NCI-H1105 treated with DMSO at 0.1 percent for 48 hours (cell line): ENCODE measurements around the gene DISC1.
"Not testable (repeated sequence)": the region's sequence is repeated elsewhere in the genome, so short reads cannot be mapped to it uniquely, and the experiment has no call there.

Experiments used
- DNase-seq: peaks from one replicate; lab custom pipeline; 2025; lab: John Stamatoyannopoulos, UW

DISC1 gene

DNA sequence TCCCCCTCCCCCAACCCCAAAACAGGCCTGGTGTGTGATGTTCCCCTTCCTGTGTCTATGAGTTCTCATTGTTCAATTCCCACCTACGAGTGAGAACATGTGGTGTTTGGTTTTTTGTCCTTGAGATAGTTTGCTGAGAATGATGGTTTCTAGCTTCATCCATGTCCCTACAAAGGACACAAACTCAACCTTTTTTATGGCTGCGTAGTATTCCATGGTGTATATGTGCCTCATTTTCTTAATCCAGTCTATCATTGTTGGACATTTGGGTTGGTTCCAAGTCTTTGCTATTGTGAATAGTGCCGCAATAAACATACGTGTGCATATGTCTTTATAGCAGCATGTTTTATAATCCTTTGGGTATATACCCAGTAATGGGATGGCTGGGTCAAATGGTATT is 102.4 kb downstream of the DISC1 start:
- not testable (repeated sequence) for DNase-seq

DNA sequence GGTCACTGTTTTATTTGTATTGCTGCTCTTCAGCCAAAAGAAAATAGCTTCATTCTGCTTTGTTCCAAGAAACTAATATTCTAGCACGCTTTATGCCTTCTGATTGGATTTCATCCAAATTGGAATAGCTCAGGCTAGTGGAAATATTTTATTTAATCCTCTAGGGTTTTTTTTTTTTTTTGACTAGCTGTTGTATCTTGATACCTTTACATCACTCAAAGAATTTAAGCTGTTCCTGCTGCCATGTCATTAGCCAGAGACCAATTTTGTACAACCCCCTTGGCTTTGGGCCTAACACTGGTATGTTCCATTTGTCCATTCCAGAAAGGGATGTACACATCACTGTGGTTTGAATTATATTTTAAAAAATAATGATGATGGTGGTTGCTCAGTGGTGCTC is 103.0 kb downstream of the DISC1 start:
- DNase-seq = no peak

DNA sequence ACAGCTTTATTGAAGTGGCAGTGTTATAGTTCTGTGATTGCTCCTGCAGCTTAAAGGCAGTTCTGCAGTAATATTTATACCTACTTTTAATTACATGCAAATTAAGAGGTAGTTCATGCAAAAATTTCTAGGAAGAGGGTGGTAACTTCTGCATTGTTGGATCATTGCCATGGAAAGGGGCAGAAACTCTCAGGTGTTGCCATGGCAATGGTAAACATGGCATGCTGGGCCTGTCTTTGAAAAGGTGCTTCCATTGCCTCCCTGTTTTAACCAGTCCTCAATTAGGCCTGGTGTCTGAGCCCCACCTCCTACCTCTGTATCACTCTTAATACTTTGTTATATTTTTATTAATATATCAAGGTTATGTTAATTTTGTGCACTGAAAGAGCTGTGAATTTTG is 104.7 kb downstream of the DISC1 start:
- DNase-seq = no peak

DNA sequence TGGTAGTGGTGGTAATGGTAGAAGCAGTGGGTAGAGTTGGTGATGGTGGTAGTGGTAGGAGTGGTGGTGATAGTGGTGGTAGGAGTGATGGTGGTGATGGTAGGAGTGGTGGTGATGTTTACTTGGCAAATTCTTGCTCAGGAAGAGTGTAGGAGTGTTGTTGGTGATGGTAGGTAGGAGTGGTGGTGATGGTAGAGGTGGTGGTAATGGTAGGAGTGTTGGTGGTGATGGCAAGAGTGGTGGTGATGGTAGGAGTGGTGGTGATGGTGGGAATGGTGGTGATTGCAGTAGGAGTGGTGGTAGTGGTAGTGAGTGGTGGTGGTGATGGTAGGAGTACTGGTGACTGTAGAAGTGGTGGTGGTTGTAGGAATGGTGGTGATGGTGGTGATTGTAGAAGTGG is 106.5 kb downstream of the DISC1 start:
- DNase-seq = no peak

DNA sequence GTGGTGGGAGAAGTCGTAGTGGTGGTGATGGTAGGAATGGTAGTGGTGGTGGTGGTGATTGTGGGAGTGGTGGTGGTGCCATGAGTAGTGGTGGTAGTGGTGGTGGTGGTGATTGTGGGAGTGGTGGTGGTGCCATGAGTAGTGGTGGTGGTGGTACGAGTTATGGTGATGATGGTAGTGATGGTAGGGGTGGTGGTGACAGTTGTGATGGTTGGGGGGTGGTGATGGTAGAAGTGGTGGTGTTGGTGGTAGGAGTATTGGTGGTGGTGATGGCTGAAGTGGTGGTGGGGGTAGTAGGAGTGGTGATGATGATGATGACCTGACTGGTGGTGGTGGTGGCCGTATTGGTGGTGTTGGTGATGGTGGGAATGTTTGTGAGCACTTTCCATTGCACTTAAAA is 107.1 kb downstream of the DISC1 start:
- DNase-seq = no peak

DNA sequence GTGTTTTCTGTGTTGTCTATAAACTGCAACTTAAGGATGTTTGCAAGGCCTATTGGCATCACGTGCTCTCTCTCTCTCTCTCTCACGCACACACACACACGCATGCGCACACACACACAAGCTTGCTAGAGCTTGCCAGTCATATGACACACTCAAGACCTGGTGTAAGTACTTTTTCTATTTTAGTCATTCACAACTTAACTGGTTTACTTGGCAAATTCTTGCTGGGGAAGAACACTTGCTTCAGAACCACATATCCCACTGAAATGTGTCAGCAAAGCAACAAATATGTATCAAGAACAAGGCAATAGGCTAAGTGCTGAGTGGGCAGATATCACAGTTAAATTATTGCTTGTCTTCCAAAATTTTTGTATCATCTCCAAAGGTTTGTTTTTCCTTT is 107.8 kb downstream of the DISC1 start:
- no peak for DNase-seq

DNA sequence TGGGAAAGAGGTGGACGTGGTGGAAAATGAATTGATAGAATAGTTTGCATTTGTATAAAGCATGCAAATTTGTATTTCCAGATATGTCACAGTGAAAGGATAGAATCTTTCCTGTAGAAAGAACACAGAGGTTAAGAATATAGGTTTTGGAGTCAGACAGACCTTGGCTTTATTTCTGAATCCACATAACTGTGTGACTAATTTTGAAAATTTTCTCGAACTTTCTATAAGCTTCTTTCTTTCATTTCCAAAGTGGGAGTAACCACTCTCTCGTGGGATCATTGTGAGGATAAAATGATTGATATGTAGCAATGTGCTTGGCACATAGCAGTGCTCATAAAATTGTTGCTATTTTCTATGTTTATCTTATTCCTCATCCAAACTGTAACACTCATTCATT is 108.8 kb downstream of the DISC1 start:
- no peak for DNase-seq

DNA sequence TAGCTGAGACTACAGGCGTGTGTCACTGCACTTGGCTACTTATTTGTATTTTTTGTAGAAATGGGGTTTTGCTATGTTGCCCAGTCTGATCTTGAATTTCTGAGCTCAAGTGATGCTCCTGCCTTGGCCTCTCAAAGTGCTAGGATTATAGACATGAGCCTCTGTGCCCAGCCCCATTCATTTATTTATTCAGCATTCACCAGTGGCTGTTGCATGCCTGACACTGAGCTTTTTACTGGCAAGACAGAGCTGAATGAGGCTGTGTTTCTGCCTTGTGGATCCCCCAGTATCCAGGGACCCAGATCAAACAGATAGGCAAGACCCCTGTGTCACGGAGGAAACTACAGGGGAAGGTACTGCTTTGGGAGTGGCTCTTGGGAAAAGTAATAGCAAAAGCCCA is 109.4 kb downstream of the DISC1 start:
- no peak for DNase-seq

DNA sequence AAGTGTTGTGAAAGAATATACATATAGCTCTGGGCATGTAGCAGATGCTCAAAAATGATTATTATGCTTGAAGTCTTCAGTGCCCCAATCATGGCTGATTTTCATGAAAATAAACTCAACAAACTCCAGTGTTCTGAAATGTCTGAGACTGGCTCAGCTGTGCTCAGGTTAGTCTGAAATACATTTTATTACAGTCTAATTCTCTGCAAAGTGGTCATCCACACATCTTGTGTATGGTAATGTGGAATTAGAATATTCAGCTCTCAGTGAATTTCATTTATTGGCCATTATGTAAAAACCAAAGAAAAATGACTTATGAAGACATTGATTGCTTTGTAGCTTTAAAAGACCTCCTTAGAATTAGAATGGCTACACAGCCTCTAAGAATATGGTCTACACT is 109.9 kb downstream of the DISC1 start:
- no peak for DNase-seq

DNA sequence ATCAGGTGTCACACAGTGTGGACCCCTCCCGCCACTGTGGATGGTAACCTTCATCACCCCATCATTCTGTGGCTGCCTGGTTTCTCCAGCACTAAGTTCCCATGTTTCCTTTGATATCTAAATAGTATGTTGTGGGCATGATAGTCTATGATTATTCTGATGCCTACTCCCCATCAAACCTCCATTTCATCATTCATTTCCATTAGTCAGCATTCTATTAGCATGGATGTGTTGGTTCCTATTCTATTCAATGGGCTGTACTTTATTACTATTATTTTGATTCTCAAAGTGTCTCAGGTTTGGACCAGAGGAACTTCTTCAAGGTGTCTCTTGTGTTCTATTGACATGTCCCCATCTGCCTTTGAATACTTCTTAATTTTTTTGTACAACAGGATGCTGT is 112.0 kb downstream of the DISC1 start:
- no peak for DNase-seq

DNA sequence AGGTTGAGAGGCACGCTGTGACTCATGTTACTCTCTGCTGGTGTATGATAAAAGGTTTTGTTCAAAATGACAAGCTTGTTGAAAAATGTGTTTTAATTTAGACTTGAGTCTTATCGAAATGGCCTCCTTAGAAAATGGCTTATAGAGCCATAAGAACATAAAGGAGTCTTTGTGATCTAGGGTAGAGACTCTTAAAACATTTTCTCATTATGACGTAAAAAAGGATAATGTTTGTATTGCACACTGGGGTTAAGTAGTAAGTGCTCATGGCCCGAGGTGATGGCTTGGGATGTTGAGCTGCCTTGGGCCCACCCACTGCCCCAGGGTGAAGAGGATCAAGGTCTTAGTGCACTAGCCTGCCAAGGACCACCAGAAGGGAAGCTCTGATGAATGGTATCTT is 117.4 kb downstream of the DISC1 start:
- DNase-seq = no peak

DNA sequence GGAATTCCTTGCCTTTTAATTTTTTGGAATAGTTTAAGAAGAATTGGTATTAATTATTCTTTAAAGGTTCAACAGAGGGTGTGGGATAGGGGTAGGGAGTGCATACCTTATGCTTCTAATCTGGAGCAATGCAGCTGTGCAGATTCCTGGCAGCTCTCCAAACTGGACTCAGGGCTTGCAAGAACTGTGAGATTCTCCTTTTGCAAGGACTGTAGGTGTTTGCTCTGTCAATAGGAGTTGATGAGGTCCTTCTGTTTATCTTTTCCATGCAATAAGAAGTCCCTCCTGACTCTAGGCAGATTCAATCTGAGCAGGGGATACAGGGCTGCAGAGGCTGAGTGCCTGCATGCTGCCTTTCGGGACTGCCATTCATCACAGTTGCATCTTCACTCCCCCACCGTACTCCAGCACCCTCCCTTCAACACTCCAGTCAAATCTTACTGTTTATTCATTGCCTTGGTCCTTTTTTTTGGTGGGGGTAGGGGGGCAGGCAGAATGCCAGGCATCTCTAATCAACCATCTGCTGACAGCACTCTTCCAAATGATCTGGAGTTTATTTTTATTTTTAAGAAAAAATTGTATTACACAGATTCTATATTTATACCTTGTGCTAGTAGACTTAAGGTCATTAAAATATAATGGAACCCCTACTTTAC is 122.3 kb downstream of the DISC1 start:
- no peak for DNase-seq

DNA sequence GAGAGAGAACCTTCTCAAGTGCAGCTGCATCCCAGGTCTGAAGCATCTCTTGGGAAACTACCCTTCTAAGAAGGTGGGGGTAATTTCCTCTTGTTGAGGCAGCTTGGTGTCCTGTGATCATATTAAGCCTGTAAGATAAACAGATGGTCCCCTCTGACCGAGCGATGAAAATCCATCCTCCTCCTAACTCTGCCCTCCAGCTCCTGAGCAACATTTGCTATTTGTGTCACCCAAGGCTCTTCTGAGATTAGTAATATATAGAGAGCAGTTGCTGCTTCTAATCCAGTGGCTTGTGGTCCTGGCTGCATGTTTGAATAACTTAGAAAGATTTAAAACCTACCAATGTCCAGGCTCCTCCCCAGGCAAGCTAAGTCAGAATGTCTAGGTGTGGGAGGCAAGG is 123.7 kb downstream of the DISC1 start:
- no peak for DNase-seq

DNA sequence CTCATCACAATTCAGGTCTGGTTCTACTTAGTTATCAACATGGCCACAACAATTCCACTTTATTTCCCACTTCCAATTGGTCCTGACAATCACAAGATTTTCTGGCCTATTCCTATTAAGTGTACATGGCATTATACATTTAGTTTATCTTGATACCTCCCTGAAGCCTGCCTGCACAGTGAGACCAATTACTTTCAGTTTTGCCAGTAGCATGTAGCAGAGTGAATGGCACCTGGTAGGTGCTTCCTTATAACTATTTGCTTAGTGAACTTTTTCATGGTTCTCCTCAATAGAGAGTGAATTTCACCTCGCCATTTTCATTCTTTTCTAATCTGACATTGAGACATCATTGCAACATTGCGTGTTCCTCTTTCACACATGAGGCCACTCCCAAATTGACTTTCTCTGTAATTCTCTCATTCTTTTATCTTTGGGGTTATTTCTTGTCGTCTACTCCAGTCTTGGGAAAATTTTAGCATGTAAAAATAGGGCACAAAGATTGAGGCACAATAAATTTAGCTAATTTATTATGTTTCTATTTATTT is 124.3 kb downstream of the DISC1 start:
- DNase-seq = no peak

DNA sequence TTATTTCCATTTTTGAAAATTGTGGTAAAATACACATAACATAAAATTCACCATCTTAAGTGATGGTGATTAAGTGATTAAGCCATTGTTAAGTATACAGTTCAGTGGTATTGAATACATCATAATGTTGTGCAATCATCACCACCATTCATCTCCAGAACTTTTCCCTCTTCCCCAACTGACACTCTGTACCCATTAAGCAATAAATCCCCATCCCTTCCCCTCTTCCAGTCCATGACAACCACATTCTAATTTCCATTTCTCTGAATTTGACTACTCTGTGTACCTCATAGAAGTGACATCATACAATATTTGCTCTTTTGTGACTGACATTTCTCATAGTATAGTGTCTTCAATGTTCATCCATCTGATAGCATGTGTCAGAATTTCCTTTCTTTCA is 124.8 kb downstream of the DISC1 start:
- no peak for DNase-seq

DNA sequence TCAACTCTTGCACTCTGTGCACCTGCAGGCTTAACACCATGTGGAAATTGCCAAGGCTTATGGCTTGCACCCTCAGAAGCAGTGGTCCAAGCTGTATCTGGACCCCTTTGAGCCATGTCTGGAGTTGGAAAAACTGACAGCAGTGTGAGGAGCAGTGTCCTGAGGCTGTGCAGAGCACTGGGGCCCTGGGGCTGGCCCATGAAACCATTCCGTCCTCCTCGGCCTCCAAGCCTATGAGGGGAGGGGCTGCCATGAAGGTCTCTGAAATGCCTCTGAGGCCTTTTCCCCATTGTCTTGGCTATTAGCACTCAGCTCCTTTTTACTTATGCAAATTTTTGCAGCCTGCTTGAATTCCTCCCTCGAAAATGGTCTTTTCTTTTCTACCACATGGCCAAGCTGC is 126.7 kb downstream of the DISC1 start:
- DNase-seq = no peak

DNA sequence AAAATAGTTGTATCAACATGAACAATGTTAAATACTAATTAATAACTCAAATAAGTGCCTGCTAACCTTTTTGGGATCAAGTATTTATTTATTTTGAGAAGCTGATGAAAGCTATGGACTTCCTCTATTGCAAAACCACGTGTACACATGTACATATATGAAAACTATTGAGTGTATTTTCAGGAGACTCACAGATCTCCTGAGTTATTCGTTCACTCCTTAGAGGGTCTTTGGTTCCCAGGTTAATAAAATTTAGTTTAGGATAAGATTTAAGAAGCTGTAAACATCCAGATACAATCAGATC is 130.5 kb downstream of the DISC1 start:
- no peak for DNase-seq

DNA sequence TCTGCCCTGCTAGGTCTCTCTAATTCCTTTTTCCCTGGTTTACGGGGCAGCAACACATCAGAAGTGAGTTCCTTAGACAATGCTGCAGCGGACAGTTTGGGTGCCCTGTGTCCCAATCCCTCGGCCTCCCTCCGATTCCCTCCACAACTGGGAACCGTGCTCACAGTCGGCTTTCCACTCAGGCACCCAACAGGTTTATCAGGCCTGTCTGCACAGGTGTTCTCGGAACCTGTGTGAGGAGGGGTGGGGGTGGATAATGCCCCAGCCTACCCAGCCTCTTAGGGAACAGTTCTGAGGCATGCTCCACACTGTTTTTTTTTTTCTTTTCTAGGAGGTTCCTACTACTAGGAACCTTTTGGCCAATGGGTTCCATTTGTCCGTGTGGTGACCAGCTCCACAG is 131.2 kb downstream of the DISC1 start:
- no peak for DNase-seq

DNA sequence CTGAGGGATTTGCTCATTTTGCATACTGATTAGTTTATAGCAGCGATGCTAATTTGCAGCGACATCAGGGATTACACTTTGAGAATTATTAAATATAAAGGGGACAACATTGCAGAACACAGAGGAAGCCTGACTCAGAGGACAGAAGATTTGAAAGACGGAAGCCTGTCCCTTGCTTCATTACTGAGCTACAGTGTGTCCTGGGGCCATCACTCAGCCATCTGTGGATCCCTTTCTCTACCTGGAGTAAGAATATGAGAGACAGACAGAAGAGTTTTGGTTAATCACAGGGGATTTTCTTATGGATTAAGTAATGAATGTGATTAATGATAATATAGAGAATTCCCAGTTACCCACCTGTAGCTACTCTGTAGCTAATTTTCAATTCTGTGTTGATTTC is 134.7 kb downstream of the DISC1 start:
- DNase-seq = no peak

DNA sequence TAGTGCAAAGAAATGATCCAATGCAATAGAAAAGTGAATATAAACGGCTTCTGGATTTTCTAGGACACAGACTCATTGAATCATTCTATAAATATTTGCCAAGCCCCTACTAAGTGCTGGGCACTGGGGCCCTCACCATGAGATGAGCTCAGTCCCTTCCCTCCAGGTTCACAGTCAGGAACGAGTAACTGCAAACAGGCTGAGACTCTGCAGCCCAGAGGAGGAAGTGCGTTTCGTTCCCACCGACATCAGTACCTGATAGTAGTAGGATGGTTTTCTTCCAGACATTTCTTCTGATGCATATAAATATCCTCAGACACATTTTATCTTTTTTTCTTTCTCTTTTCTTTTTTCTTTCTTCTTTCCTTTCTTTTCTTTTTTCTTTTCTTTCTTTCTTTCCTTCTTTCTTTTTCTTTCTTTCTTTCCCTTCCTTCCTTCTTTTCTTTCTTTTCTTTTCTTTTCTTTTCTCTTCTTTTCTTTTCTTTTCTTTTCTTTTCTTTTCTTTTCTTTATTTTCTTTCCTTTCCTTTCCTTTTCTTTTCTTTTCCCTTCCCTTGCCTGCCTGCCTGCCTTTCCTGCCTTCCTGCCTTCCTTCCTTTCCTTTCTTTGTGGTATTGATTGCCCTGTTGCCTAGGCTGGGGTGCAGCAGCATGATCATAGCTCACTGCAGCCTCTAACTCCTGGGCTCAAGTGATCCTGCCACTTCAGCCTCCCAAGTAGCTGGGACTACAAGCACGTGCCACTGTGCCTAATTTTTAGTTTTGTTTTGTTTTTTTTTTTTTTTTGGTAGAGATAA is 135.4 kb downstream of the DISC1 start:
- no peak for DNase-seq

DNA sequence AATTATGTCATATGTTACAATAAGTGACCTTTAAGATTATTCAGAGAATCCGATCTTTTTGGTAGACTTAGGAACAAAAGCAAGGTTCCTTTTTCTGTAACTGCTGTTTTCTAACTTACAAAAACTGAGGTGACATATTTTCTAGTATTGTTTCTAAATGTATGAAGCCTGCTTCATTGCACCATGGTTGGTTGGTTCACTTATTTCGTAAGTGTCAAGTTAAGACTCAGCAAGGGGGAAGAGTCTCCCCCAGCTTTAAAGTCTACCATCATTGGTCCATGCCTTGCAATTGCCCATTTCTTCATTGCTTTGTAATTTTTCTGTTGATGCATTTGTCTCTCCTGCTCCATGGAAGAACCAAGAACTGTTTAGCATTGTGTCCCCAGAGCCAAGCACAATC is 136.9 kb downstream of the DISC1 start:
- no peak for DNase-seq

DNA sequence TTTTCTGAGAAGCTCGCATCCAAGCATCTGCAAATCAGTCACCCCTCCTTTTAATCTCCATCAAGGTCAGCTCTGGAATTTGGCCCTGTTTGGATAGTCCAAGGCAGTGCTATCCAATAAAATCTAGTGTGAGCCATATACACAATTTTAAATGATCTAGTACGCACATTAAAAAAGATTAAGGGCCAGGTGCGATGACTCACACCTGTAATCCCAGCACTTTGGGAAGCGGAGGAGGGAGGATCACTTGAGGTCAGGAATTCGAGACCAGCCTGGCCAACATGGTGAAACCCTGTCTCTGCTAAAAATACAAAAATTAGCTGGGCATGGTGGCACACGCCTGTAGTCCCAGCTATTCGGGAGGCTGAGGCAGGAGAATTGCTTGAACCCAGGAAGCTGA is 139.2 kb downstream of the DISC1 start:
- not testable (repeated sequence) for DNase-seq

DNA sequence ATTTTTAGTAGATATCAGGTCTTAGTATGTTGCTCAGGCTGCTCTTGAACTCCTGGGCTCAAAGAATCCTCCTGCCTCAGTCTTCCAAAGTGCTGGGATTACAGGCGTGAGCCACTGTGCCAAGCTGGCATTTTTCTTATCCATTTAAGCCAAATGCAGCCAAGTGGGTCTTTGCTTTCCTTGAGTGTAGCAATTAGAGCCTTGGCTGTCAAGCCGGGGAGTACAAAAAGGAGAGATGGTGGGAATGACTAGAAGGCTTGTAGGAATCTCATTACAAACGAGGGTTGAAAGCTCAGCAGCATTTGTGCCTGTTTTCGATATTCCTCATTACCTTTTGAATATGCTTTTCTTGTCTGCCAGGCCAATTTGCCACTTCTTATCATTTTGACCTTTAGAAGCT is 140.9 kb downstream of the DISC1 start:
- no peak for DNase-seq

DNA sequence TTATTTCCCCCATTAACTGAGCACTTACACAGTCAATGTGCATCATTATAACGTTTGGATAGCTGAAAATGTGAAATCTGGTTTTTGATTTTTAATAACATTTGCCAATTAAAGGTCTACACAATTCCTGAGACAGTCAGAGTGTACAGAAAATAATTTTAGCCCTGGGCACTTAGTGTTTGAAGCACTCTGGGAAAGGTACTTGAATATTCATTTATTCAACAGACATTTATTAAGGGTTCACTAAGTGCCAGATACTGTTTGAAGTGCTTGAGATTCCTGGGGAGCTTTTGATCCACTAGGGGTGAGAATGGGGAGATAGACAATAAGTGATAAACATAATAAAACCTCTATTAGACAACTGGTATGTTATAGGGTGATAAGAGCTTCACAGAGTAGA is 141.8 kb downstream of the DISC1 start:
- no peak for DNase-seq
